Endothelial cell of umbilical vein (primary cell): ENCODE measurements around the gene KAZN. TPM values are rescaled to one million over a fixed set of nuclear protein-coding genes. Genes with fewer than 3 reads are reported as not detected.

Source experiments
- BruUV-seq: library from RNA; stranded (reverse); fragments of 400-500 nt; replicated peaks from 2 replicates; lab custom pipeline; 2021; lab: Mats Ljungman, UMichigan
- CTCF ChIA-PET: fragments of 300-600, 350-600 bp; sonication (Branson Sonifier 250); formaldehyde crosslinking; loops from one replicate; lab custom pipeline; 2021; ENCODE audit warnings: antibody characterized with exemption, inconsistent platforms; lab: Charles Lee
- POLR2A ChIA-PET: fragments of 300-600, 350-600 bp; sonication (Branson Sonifier 250); formaldehyde crosslinking; loops from one replicate; lab custom pipeline; 2021; ENCODE audit warnings: antibody characterized with exemption, inconsistent platforms; lab: Charles Lee
- DNase-seq: peaks from one replicate; pipeline ENCODE4 v3.0.0-alpha.2; 2011; ENCODE audit warnings: low read depth, low spot score
- FAIRE-seq: peaks from 2 replicates; lab custom pipeline; 2011; peaks lifted over from hg19 to GRCh38; lab: Jason Lieb, UNC
- H2AFZ ChIP-seq: 2 replicates; pipeline ENCODE4 v1.6.0; 2012; ENCODE audit warnings: low read depth, low read length, control low read depth, inconsistent platforms
- H3K27ac ChIP-seq: 2 replicates; pipeline ENCODE4 v1.5.1; 2011; ENCODE audit warnings: low read depth, mild to moderate bottlenecking, control low read depth, low read length, moderate library complexity; ENCODE audit not compliant: insufficient read depth
- H3K27me3 ChIP-seq, 2 experiments: 2 replicates each; pipeline versions ENCODE4 v1.6.0 to v1.6.1; 2011; ENCODE audit warnings: low read length in 2 of 2, mixed read lengths in 1 of 2; ENCODE audit not compliant: control insufficient read depth in 2 of 2, insufficient read depth in 2 of 2
- H3K36me3 ChIP-seq, 2 experiments: 2 replicates in 1 of 2; 3 replicates in 1 of 2; pipeline ENCODE4 v1.5.1; 2011; ENCODE audit warnings: low read length in 2 of 2, mild to moderate bottlenecking in 1 of 2, moderate library complexity in 1 of 2; ENCODE audit not compliant: control insufficient read depth in 2 of 2, insufficient read depth in 2 of 2; ENCODE audit errors: extremely low read depth in 1 of 2
- H3K4me1 ChIP-seq: 3 replicates; pipeline ENCODE4 v1.5.1; 2011; ENCODE audit warnings: mild to moderate bottlenecking, low read length; ENCODE audit not compliant: control insufficient read depth, insufficient read depth; ENCODE audit errors: extremely low read depth
- H3K4me2 ChIP-seq: 2 replicates; pipeline ENCODE4 v1.6.1; 2011; ENCODE audit warnings: low read length, control low read depth, mixed read lengths; ENCODE audit not compliant: insufficient read depth
- H3K4me3 ChIP-seq, 3 experiments: fragments of 200-600 bp in 1 of 3; sonication (generic), shearing (Covaris generic) in 1 of 3; replicated peaks in 1 of 3; 2 replicates each; pipeline ENCODE4 v1.5.1; 2011 to 2016; ENCODE audit warnings: control low read depth in 3 of 3, low read length in 3 of 3, mild to moderate bottlenecking in 2 of 3, inconsistent platforms in 1 of 3, low read depth in 1 of 3, moderate library complexity in 1 of 3; ENCODE audit not compliant: insufficient read depth in 1 of 3
- H3K79me2 ChIP-seq: 2 replicates; pipeline ENCODE4 v1.6.0; 2012; ENCODE audit warnings: low read length, inconsistent platforms; ENCODE audit not compliant: control insufficient read depth, insufficient read depth
- H3K9ac ChIP-seq: replicated peaks from 2 replicates; pipeline ENCODE3; 2011; ENCODE audit warnings: low read length, control low read depth; ENCODE audit not compliant: insufficient read depth; ENCODE audit errors: extremely low read depth
- H3K9me1 ChIP-seq: replicated peaks from 3 replicates; pipeline ENCODE4 v1.6.0; 2011; ENCODE audit warnings: mild to moderate bottlenecking, low read length; ENCODE audit not compliant: control insufficient read depth, insufficient read depth; ENCODE audit errors: extremely low read depth
- H3K9me3 ChIP-seq: replicated peaks from 2 replicates; pipeline ENCODE4 v1.5.1; 2012; ENCODE audit warnings: low read length, inconsistent platforms; ENCODE audit not compliant: control insufficient read depth, insufficient read depth
- H4K20me1 ChIP-seq: replicated peaks from 2 replicates; pipeline ENCODE3; 2011; ENCODE audit warnings: mild to moderate bottlenecking, low read length; ENCODE audit not compliant: control insufficient read depth, insufficient read depth; ENCODE audit errors: extremely low read depth
- CTCF ChIP-seq, 2 donors: IDR thresholded peaks; 1 replicate in 1 of 2; 2 replicates in 1 of 2; pipeline ENCODE4 v1.5.1; 2011; ENCODE audit warnings: low read length in 2 of 2, mild to moderate bottlenecking in 2 of 2, moderate library complexity in 2 of 2, control low read depth in 1 of 2, inconsistent platforms in 1 of 2, low read depth in 1 of 2; ENCODE audit not compliant: insufficient read depth in 1 of 2; ENCODE audit errors: extremely low read depth in 1 of 2
- EZH2 ChIP-seq: IDR thresholded peaks from 2 replicates; pipeline ENCODE4 v1.6.1; 2012; ENCODE audit warnings: borderline replicate concordance, low read depth, mild to moderate bottlenecking, moderate library complexity, low read length, inconsistent platforms; ENCODE audit not compliant: severe bottlenecking
- FOS ChIP-seq: IDR thresholded peaks from 2 replicates; pipeline ENCODE4 v1.6.1; 2011; ENCODE audit warnings: mild to moderate bottlenecking, low read length, moderate library complexity, borderline replicate concordance; ENCODE audit not compliant: insufficient read depth
- GATA2 ChIP-seq: IDR thresholded peaks from 2 replicates; pipeline ENCODE4 v1.7.0; 2011; ENCODE audit warnings: low read depth, mild to moderate bottlenecking, moderate library complexity, mixed read lengths, low read length; ENCODE audit not compliant: insufficient read length, insufficient read depth
- JUN ChIP-seq: IDR thresholded peaks from 2 replicates; pipeline ENCODE4 v1.6.1; 2011; ENCODE audit warnings: borderline replicate concordance, low read depth; ENCODE audit not compliant: insufficient read length, insufficient read depth
- MYC ChIP-seq: IDR thresholded peaks from one replicate; pipeline ENCODE4 v1.6.1; 2011; ENCODE audit warnings: mild to moderate bottlenecking, low read depth, low read length
- POLR2A ChIP-seq: IDR thresholded peaks from 2 replicates; pipeline ENCODE4 v1.6.1; 2012; ENCODE audit warnings: low read depth, mild to moderate bottlenecking, control low read depth, low read length
- POLR2AphosphoS5 ChIP-seq: IDR thresholded peaks from 2 replicates; pipeline ENCODE4 v1.6.1; 2012; ENCODE audit warnings: low read depth, mild to moderate bottlenecking, control low read depth, low read length, moderate library complexity; ENCODE audit not compliant: insufficient read depth
- dilution Hi-C: fragments of 300-500 bp; cut with MboI; formaldehyde crosslinking; loops from one replicate; pipeline ENCODE4 v1.15.0; 2019; ENCODE audit warnings: low sequenced_read_pairs; ENCODE audit not compliant: extremely low pct_ligation_motif_present
- intact Hi-C: fragments of 100-400 bp; cut with micrococcal nuclease; formaldehyde crosslinking; loops from one replicate; pipeline ENCODE4 v1.10.0; 2022
- polyA plus RNA-seq, 4 experiments: library from polyadenylated mRNA; depleted of rRNA in 3 of 4; stranded (reverse) in 3 of 4; unstranded in 1 of 4; fragments of >200 nt; gene quantifications; 2 replicates each; pipeline versions ENCODE4 v1.2.1 to v1.2.3, GENCODE V29; 2011 to 2012; ENCODE audit warnings: missing spikeins in 1 of 4
- total RNA-seq: library from RNA; stranded (reverse); gene quantifications from 2 replicates; pipeline ENCODE4 v1.2.3, GENCODE V29; 2021
- TF ChIP-seq, protein P1 (sequence below): IDR thresholded peaks from 2 replicates; pipeline ENCODE4 v1.6.1; 2011; ENCODE audit not compliant: insufficient read depth, insufficient read length

Gene KAZN
- total and polyA plus RNA-seq, 2 donors (not counting 3 experiments of a cell fraction or from before 2014, with no cell fraction given) = 1.6 to 5.8 TPM

- Histone ChIP-seq H2AFZ (no peak overlapping the region), H3K4me2 (no peak overlapping the region), H3K9me3 (no peaks in the 10 kb centered on the region), H3K36me3 (no peaks in the 10 kb centered on the region), H3K27me3 (no peaks in the 10 kb centered on the region), H3K4me1 (no peaks in the 10 kb centered on the region), H3K9me1 (no peaks in the 10 kb centered on the region), H3K9ac (no peak overlapping the region), H3K27ac (no peak overlapping the region), H4K20me1 (no peaks in the 10 kb centered on the region), H3K4me3 (no peak overlapping the region), H3K79me2 (no peaks in the 10 kb centered on the region)
- BruUV-seq = no TSS peak
- CTCF ChIA-PET = interaction anchor here (0.8 kb wide), 1 partner anchor 8 kb away, joined by 3 read pairs; no protein-coding TSS in a partner anchor
- POLR2A ChIA-PET = no interaction called here
- intact Hi-C loops (no loop called here), dilution Hi-C loops (no loop called here)
- no peak for TF ChIP-seq EZH2
- no peak for TF ChIP-seq JUN
- no peak for TF ChIP-seq MYC
- no peak for TF ChIP-seq FOS
- TF ChIP-seq POLR2AphosphoS5 = no peak
- no peak for TF ChIP-seq GATA2
- TF ChIP-seq, protein P1, sequence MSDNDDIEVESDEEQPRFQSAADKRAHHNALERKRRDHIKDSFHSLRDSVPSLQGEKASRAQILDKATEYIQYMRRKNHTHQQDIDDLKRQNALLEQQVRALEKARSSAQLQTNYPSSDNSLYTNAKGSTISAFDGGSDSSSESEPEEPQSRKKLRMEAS = no peak
- no peak for TF ChIP-seq POLR2A
- no peak for TF ChIP-seq CTCF (IDR thresholded peaks at IDR 0.05; ENCODE audit: extremely low read depth in 1 of 2, insufficient read depth in 1 of 2, low read depth in 1 of 2, low read length in 2 of 2)
- DNase-seq (no peak), FAIRE-seq (no peak)
Measured at GRCh38 chr1:15080328-15081007, 482.0 kb downstream of the KAZN start.
